ENCODE results near the gene STX3.

The STX3 gene

DNA sequence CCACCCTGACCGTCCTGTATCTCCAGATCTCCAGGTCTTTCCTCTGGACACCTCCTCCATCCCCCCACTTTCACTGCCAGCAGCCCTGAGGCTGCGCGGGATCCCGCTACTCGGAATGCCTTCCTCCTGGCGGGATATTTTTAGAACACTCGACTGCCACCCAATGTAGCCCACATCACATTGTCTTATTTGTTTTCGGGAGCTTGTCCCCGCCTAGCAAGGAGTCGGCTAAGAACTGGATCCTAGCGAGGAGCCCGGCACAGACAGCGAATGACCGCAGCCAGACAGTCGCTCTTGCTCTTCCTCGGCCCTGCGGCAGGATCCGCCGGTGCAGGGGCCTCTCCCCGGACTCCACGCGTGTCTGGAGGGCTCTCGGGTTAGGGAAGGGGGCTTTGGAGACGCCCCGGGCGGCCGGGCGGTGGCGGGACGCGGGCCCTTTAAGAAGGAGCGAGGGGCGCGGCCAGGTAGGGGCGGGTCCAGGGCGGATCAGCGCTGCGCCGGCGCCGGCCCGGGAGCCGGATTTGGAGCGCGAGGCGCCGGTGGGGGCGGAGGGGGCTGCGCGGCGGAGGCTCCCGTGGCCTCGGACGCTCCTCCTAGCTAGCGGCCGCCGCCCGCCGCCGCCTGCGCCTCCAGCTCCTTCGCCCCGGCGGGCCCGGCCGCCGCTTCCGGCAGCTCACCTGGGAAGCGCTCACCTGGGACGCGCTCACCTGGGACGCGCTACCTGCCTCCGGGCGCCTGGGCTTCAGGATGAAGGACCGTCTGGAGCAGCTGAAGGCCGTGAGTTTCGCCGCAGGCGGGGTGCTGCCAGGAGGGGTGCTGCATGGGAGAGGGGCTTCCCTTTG lies at the start of gene STX3:
TSS of gene STX3 (plus strand) at position 518 of the 842 bp plus-strand sequence. CDS start at position 748, 230 bp downstream.
- peak within 1 kb of the TSS; percentile 94 for H3K4me3 Mint-ChIP-seq
- H3K36me3 Mint-ChIP-seq (ENCODE audit: low read depth) = no peaks in the 10 kb centered on the region
- H3K27ac Mint-ChIP-seq = peak within 1 kb of the TSS; percentile 91
- no peaks in the 10 kb centered on the region for H3K9me3 Mint-ChIP-seq
- peaks cover 44% of the 10 kb centered on the region for H3K4me1 Mint-ChIP-seq
- DNase-seq = peak; percentile 81
- H3K27me3 Mint-ChIP-seq (ENCODE audit: low read depth, poor library complexity) = peaks cover 4% of the 10 kb centered on the region
- TF ChIP-seq CTCF (IDR thresholded peaks at IDR 0.05) = no peak

- Mint-ChIP-seq H3K27ac (no peak overlapping the region), H3K36me3 (ENCODE audit: low read depth) (no peaks in the 10 kb centered on the region), H3K4me3 (no peak overlapping the region), H3K9me3 (peaks cover 10% of the 10 kb centered on the region), H3K27me3 (ENCODE audit: low read depth, poor library complexity) (peaks cover 6% of the 10 kb centered on the region), H3K4me1 (no peaks in the 10 kb centered on the region)
- no peak for DNase-seq
- no peak for TF ChIP-seq CTCF (IDR thresholded peaks at IDR 0.05)
These were observed 48.5 kb upstream of the STX3 start for GRCh38 chr11:59706518-59707285.

DNA sequence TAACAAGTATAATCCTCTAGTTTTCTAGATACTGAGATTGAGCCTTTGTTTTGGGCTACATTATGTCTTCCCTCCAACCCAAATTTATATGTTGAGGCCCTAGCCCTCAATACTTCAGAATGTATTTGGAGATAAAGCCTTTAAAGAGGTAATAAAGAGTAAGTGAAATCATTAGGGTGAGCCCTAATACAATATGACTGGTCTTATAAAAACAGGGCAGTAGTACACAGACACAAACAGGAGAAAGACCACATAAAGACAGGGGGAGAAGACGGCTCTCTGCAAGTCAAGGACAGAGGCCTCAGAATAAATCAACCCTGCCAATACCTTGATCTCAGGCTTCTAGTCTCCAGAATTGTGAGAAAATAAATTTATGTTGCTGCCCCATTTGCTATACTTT lies 47.8 kb upstream of the STX3 start:
- Mint-ChIP-seq H3K9me3 (peaks cover 10% of the 10 kb centered on the region), H3K27me3 (ENCODE audit: low read depth, poor library complexity) (peaks cover 6% of the 10 kb centered on the region), H3K4me1 (no peaks in the 10 kb centered on the region), H3K36me3 (ENCODE audit: low read depth) (no peaks in the 10 kb centered on the region), H3K27ac (no peak overlapping the region), H3K4me3 (no peak overlapping the region)
- no peak for DNase-seq
- no peak for TF ChIP-seq CTCF (IDR thresholded peaks at IDR 0.05)

GRCh38 chr11:59708537-59708936 lies 46.6 kb upstream of the STX3 start:
- no peaks in the 10 kb centered on the region for H3K36me3 Mint-ChIP-seq (ENCODE audit: low read depth)
- no peak for DNase-seq
- no peak overlapping the region for H3K27ac Mint-ChIP-seq
- no peak for TF ChIP-seq CTCF (IDR thresholded peaks at IDR 0.05)
- H3K27me3 Mint-ChIP-seq (ENCODE audit: low read depth, poor library complexity) = peaks cover 4% of the 10 kb centered on the region
- peaks cover 10% of the 10 kb centered on the region for H3K9me3 Mint-ChIP-seq
- no peaks in the 10 kb centered on the region for H3K4me1 Mint-ChIP-seq
- no peak overlapping the region for H3K4me3 Mint-ChIP-seq

GRCh38 chr11:59710136-59710847 lies 44.9 kb upstream of the STX3 start:
- peaks cover 12% of the 10 kb centered on the region for H3K27me3 Mint-ChIP-seq (ENCODE audit: low read depth, poor library complexity)
- no peak for TF ChIP-seq CTCF (IDR thresholded peaks at IDR 0.05)
- H3K9me3 Mint-ChIP-seq = peaks cover 4% of the 10 kb centered on the region
- DNase-seq = no peak
- H3K27ac Mint-ChIP-seq = no peak overlapping the region
- H3K4me1 Mint-ChIP-seq = no peaks in the 10 kb centered on the region
- no peak overlapping the region for H3K4me3 Mint-ChIP-seq
- H3K36me3 Mint-ChIP-seq (ENCODE audit: low read depth) = no peaks in the 10 kb centered on the region

Measured in nephron progenitor cell (in vitro differentiated cells).